ENCODE results near the gene CYFIP1.

- TF ChIP-seq, protein P1, sequence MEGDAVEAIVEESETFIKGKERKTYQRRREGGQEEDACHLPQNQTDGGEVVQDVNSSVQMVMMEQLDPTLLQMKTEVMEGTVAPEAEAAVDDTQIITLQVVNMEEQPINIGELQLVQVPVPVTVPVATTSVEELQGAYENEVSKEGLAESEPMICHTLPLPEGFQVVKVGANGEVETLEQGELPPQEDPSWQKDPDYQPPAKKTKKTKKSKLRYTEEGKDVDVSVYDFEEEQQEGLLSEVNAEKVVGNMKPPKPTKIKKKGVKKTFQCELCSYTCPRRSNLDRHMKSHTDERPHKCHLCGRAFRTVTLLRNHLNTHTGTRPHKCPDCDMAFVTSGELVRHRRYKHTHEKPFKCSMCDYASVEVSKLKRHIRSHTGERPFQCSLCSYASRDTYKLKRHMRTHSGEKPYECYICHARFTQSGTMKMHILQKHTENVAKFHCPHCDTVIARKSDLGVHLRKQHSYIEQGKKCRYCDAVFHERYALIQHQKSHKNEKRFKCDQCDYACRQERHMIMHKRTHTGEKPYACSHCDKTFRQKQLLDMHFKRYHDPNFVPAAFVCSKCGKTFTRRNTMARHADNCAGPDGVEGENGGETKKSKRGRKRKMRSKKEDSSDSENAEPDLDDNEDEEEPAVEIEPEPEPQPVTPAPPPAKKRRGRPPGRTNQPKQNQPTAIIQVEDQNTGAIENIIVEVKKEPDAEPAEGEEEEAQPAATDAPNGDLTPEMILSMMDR (IDR thresholded peaks at IDR 0.05; ENCODE audit: low read depth, low read length), result no peak
- no peak for TF ChIP-seq EZH2phosphoT487 (IDR thresholded peaks at IDR 0.05; ENCODE audit: low read depth)
Observed at GRCh38 chr15:22974745-22975144, 5.4 kb downstream of the CYFIP1 start.
